ENCODE results near the gene THRB. TPM values are rescaled to one million over a fixed set of nuclear protein-coding genes. Genes with fewer than 3 reads are reported as not detected.

The THRB gene
- total RNA-seq, 1 experiment from 2014 or later, result 9.7 TPM

GRCh38 chr3:24315356-24315755, 179.3 kb downstream of the THRB start:
- no peak for DNase-seq
- Histone ChIP-seq H3K27me3 (ENCODE audit: insufficient read depth, low read depth) (no peaks in the 10 kb centered on the region), H3K27ac (no peak overlapping the region), H3K9me2 (ENCODE audit: insufficient read depth) (no peaks in the 10 kb centered on the region), H3K9me3 (ENCODE audit: insufficient read depth, low read depth) (peaks cover 3% of the 10 kb centered on the region), H3K79me2 (ENCODE audit: low read depth) (no peaks in the 10 kb centered on the region), H3F3A (ENCODE audit: insufficient read depth, low read depth) (peaks cover 23% of the 10 kb centered on the region), H2AFZ (no peak overlapping the region), H3K36me3 (ENCODE audit: low read depth) (0 out of 2 replicates have a peak, but pooled peaks cover 5% of the 10 kb centered on the region), H3K4me2 (no peak overlapping the region), H4K20me1 (ENCODE audit: insufficient read depth) (no peaks in the 10 kb centered on the region), H3K4me3 (no peak overlapping the region), H3K4me1 (replicated peaks; ENCODE audit: insufficient read depth) (peaks cover 36% of the 10 kb centered on the region)
- CTCF ChIA-PET, result no interaction called here
- no TSS peak for BruUV-seq (replicated peaks)
- POLR2A ChIA-PET (ENCODE audit: unreplicated experiment), result interaction anchor here (0.5 to 0.6 kb wide), 2 partner anchors 9 to 1841 kb away, joined by 3 to 5 read pairs; no protein-coding TSS in a partner anchor
- intact Hi-C loops (cut with micrococcal nuclease; ENCODE audit: unreplicated experiment), result loop anchor here (10.0 kb wide), 1 partner anchor 51 kb away; no protein-coding TSS in a partner anchor
- TF ChIP-seq EZH2 (IDR thresholded peaks at IDR 0.05; ENCODE audit: low read depth) (no peak), CTCF (conservative IDR thresholded peaks at IDR 0.05) (no peak)

GRCh38 chr3:24311881-24312280, 182.8 kb downstream of the THRB start:
- no peak overlapping the region for H3K4me3 ChIP-seq
- intact Hi-C loops (cut with micrococcal nuclease; ENCODE audit: unreplicated experiment), result loop anchor here (10.0 kb wide), 1 partner anchor 47 kb away; no protein-coding TSS in a partner anchor
- H3K79me2 ChIP-seq (ENCODE audit: low read depth), result no peaks in the 10 kb centered on the region
- H3K4me1 ChIP-seq (replicated peaks; ENCODE audit: insufficient read depth), result peaks cover 18% of the 10 kb centered on the region
- DNase-seq, result no peak
- no peaks in the 10 kb centered on the region for H3K27me3 ChIP-seq (ENCODE audit: insufficient read depth, low read depth)
- H2AFZ ChIP-seq, result no peak overlapping the region
- CTCF ChIA-PET, result no interaction called here
- H3K9me3 ChIP-seq (ENCODE audit: insufficient read depth, low read depth), result peaks cover 3% of the 10 kb centered on the region; the same call in 1 of the 2 replicates
- H3K36me3 ChIP-seq (ENCODE audit: low read depth), result no peaks in the 10 kb centered on the region
- H3F3A ChIP-seq (ENCODE audit: insufficient read depth, low read depth), result 0 out of 2 replicates have a peak, but pooled peaks cover 3% of the 10 kb centered on the region
- no peak for TF ChIP-seq EZH2 (IDR thresholded peaks at IDR 0.05; ENCODE audit: low read depth)
- TF ChIP-seq CTCF (conservative IDR thresholded peaks at IDR 0.05), result no peak
- BruUV-seq (replicated peaks), result no TSS peak
- POLR2A ChIA-PET (ENCODE audit: unreplicated experiment), result no interaction called here
- no peaks in the 10 kb centered on the region for H4K20me1 ChIP-seq (ENCODE audit: insufficient read depth)
- H3K9me2 ChIP-seq (ENCODE audit: insufficient read depth), result no peaks in the 10 kb centered on the region
- H3K27ac ChIP-seq, result no peak overlapping the region
- no peak overlapping the region for H3K4me2 ChIP-seq

- Histone ChIP-seq H3K4me3 (no peak overlapping the region), H3K9me2 (ENCODE audit: insufficient read depth) (no peaks in the 10 kb centered on the region), H3K79me2 (ENCODE audit: low read depth) (no peaks in the 10 kb centered on the region), H3K27me3 (ENCODE audit: insufficient read depth, low read depth) (no peaks in the 10 kb centered on the region), H3K4me2 (no peak overlapping the region), H3K9me3 (ENCODE audit: insufficient read depth, low read depth) (peaks cover 3% of the 10 kb centered on the region; the same call in 1 of the 2 replicates), H3F3A (ENCODE audit: insufficient read depth, low read depth) (0 out of 2 replicates have a peak, but pooled peaks cover 2% of the 10 kb centered on the region), H2AFZ (no peak overlapping the region), H4K20me1 (ENCODE audit: insufficient read depth) (no peaks in the 10 kb centered on the region), H3K27ac (no peak overlapping the region), H3K36me3 (ENCODE audit: low read depth) (no peaks in the 10 kb centered on the region), H3K4me1 (replicated peaks; ENCODE audit: insufficient read depth) (peaks cover 8% of the 10 kb centered on the region)
- intact Hi-C loops (cut with micrococcal nuclease; ENCODE audit: unreplicated experiment), result loop anchor here (10.0 kb wide), 1 partner anchor 46 kb away; no protein-coding TSS in a partner anchor
- TF ChIP-seq EZH2 (IDR thresholded peaks at IDR 0.05; ENCODE audit: low read depth) (no peak), CTCF (conservative IDR thresholded peaks at IDR 0.05) (no peak)
- no peak for DNase-seq
- ChIA-PET POLR2A (ENCODE audit: unreplicated experiment) (no interaction called here), CTCF (no interaction called here)
- BruUV-seq (replicated peaks), result no TSS peak
These were observed 183.8 kb downstream of the THRB start for GRCh38 chr3:24310887-24311286.
